IPS-18c (cell line): Measurements from ENCODE around the gene ETS1.
"Not testable (repeated sequence)": the region's sequence is repeated elsewhere in the genome, so short reads cannot be mapped to it uniquely, and the experiment has no call there.

Experiments
- H3K4me3 ChIP-seq: 2 replicates; pipeline ENCODE4 v1.7.0; 2013; ENCODE audit warnings: low read depth, mild to moderate bottlenecking, low read length, moderate library complexity; ENCODE audit not compliant: insufficient read depth
- H3K9me3 ChIP-seq: one replicate; pipeline ENCODE4 v1.6.1; 2013; ENCODE audit warnings: mild to moderate bottlenecking, low read length, moderate library complexity; ENCODE audit not compliant: control insufficient read depth, insufficient read depth

Gene ETS1

DNA sequence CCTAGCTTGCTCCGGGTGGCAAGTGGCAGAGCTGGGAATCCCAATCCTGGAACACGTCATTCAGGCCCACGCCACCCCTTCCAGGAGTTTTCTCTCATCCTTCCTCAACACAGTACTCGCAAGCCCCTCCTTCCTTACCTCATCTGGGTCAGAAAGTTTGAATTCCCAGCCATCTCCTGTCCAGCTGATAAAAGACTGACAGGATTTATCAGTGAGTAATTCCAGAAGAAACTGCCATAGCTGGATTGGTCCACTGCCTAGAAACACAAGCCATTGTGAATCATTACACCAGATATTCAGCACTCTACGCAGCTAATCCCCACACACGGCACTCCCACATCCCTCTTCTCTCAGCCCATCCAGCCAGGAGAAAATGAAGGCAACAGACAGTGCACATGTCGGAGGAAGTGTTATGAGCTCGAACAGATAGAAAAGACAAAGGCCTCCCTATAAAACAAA, 124.0 kb downstream of the ETS1 start:
- Histone ChIP-seq H3K4me3 (no peak overlapping the region; the same call in 1 of the 2 replicates), H3K9me3 (no peaks in the 10 kb centered on the region)

DNA sequence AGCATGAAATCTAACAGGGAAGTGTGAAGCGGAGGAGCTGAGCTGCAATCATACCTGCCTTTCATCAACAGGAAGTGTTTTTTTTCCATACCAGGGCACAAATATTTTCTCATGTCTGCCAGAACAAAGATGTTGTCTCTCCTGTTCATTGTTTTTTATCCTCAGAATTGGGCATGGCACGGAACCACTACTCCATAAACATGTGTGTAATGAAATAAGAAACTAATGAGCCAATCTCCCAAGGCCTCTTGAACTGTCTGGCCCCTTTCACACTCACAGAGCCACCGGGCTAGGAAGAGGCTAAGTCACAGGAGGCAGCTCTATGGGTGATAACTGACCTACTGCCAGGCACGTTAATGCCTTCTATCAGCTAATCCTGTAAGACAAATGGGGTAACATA, 124.4 kb downstream of the ETS1 start:
- H3K9me3 ChIP-seq = no peaks in the 10 kb centered on the region
- no peak overlapping the region for H3K4me3 ChIP-seq

DNA sequence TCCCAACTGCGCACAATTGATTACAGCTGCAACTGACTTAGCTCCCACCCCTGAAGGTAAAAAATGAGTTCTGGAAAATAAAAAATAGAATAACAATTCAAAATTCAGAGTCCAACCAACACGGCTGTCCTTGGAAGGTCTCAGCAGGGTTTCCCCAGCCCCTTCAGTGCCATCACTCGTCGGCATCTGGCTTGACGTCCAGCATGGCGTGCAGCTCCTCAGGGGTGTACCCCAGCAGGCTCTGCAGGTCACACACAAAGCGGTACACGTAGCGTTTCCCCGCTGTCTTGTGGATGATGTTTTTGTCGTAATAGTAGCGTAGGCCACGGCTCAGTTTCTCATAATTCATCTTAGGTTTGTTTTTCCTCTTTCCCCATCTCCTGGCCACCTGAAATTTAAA, 125.2 kb downstream of the ETS1 start:
- Histone ChIP-seq H3K9me3 (no peaks in the 10 kb centered on the region), H3K4me3 (no peak overlapping the region)

DNA sequence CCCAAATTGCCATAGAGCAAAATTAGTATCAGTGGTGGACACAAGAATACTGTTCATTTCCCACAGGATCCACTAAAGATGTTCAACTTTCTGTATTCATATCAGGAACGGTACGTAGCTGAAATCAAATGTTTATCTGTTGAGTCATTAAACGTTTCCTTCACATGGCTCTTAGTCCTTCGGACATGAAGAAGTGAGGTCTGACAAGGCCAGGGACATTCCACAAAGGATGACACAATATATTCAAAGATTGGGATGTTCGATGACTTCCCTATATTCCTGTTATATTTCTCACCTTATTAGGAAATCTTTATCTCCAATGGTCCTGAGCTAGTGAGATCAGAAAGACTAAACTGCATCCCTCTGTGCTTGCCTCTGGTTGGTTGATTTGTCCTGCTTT, 129.0 kb downstream of the ETS1 start:
- no peak overlapping the region for H3K4me3 ChIP-seq
- no peaks in the 10 kb centered on the region for H3K9me3 ChIP-seq

DNA sequence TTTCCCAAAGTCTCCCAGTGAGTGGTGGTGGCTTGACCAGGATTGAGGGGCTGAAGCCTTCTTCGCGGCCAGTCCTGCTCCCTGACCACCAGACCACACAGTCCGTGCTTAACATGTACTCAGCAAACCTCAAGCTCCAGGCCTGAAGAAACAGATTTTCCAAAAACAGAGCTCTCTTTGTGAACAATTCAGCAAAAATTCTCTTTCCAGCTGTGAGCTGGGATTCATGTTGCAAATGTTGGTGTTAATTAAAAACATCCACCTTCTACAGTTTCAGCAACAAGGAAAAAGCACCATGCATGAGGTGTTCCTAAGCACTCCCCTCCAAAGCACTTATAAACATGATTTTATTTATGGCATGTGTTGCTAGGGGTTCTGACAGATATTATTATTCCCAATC, 129.5 kb downstream of the ETS1 start:
- Histone ChIP-seq H3K9me3 (no peaks in the 10 kb centered on the region), H3K4me3 (no peak overlapping the region)

DNA sequence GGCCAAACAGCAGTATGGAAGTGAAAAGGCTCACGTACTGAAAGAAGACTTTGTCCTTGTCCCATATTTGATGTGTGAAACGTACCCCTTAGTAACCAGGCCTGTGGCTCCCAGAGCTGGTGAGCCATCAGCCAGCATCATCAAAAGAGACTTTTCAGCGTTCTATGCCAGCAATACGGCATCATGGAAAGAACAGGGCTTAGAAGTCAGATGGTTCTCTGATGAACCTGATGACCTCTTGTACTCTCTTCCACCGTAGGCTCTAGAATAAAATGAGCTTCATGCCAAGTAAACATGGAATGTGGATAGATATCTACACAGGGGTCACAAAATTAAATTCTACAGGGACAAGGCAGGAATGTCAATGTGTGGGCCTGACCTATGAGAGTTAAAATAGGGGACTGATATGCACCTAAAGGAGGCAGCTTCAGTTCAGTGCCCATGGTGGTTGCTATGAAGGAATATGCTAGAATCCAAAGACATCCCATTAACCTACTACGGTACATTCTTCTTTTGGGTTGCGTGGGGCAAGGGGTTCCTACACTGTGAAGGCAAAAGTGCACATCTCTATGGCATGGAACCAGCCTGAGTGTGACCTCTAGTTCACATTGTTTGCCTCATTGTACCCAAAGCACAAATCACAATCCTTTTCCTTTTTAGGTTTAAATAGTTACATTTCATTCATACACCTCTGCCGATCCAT, 130.6 kb downstream of the ETS1 start:
- H3K4me3 ChIP-seq = no peak overlapping the region
- no peaks in the 10 kb centered on the region for H3K9me3 ChIP-seq

DNA sequence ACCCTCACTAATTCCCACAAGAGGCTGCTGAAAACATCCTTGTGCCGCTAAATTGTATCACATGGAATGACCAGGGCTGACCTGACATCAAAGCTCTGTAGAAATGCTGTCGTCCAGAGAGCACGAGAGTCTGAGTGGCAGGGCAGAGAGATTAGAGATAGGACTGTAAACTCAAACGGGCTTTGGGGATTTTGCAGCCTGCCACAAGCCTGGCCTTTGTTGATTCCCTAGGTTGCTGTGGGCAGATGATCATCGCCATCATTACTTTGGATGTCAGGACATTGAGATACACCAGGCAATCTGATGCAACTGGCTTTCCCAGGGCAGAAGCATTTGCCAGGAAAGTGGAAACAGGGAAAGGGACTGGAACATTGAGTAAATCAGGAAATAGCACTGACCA, 131.6 kb downstream of the ETS1 start:
- Histone ChIP-seq H3K9me3 (no peaks in the 10 kb centered on the region), H3K4me3 (no peak overlapping the region)

DNA sequence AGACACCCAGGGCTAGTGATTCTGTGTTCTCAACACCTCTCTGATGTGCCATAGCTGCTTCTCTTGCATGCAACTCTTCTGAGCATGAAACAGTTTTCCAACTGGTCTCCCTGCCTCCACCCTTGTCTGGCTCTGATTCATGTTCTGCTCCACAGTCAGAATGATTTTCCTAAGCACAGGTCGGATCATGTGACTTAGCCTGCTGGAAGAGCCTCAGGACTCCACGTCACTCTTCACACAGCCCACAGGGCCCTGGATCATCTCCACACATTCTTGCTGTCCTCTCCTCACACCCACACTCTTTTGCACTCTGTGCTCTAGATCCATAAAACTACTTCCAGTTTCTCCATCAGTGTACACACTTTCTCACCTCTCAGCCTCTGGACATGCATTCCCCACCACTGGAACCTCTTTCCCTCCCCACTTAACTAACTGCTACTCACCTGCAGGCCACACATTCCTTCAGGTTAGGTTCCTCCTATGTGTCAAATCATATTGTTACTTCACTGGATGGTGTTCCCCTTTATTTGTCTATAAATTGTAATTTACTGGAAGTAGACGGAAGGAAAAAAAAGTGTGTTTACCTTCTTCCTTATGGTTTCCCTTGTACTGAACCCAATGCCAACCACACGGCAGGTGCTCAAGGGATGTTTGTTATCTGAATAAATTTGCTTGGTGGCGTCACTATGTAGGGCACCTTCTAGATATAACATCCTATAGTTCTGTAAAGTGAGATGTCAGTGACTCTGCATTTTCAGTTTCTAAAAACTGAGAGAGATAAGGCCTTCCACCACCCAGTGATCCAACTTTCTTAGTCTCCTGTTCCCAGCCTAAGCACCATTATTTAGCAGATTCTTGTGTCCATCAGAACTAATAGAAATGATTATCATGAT, 133.7 kb downstream of the ETS1 start:
- Histone ChIP-seq H3K9me3 (no peaks in the 10 kb centered on the region), H3K4me3 (no peak overlapping the region)

DNA sequence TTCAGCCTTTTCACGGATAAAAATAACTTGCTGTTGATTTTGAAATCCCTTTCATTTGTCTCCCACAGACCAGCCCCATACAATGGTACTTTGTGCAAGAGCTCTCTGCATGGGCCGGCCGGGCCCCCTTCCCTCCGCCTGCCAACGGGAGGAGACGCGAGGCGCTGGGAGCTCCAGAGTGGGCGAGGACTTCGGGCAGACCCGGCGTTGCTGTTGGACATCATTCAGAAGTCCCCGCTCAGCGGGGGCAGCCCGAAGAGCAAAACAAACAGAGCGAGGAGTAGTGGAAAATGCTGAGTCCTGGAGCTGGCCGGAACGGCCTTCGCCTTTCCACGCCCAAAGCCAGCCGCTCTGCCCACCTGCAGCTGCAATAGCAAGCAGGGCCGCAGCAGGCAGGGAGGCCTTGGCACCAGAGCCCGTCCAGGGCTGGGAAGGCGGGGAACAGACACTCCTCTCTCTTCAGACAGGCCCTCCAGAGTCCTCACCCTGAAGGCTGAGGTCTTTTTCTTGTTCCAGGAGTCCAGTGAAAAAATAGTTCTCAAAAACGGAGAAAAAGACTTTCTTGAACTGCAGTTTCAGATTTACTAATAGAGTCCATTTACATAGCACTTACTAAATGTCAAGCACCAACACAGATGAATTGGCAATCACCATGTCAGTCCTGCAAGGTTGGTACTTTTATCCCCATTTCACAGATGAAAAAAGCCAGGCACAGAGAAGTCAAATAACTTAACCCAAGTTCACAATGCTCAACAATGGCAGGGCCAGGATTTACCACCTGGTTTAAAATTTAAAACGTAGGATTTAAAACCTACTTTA, 135.5 kb downstream of the ETS1 start:
- Histone ChIP-seq H3K9me3 (no peaks in the 10 kb centered on the region), H3K4me3 (no peak overlapping the region)

DNA sequence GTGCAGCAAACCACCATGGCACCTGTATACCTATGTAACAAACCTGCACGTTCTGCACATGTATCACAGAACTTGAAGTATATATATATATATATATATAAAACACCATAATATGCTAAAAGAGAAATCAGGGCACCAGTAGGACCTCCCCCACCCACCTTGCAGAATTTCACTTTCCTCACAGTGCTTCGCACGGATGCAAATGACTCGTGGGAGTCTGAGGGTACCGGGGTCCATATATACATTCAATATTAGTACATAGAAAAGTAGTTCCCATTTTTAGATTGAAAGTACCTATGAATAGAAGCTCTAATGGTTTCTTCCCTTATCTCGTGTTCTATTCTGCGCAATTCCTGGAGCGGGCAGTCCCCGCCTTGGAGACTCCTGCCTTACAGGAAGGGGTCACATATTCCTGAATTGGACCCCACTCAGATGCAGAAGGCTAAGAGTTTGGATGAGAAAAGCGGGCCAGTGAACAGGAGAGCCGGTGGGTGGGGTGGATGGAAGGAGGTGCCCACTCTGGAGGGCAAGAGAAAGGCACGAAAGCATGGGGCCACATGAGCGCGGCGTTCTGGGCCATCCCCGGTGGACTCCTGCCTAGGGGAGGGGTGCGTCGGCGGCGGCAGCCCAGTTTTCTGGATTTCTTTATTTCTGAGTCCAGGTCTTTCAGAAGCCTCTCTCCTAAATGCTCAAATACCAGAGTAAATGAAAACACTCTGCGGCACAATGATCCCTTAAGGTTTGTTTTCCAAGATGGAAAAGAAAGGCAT, 136.3 kb downstream of the ETS1 start:
- Histone ChIP-seq H3K9me3 (no peaks in the 10 kb centered on the region), H3K4me3 (no peak overlapping the region)

DNA sequence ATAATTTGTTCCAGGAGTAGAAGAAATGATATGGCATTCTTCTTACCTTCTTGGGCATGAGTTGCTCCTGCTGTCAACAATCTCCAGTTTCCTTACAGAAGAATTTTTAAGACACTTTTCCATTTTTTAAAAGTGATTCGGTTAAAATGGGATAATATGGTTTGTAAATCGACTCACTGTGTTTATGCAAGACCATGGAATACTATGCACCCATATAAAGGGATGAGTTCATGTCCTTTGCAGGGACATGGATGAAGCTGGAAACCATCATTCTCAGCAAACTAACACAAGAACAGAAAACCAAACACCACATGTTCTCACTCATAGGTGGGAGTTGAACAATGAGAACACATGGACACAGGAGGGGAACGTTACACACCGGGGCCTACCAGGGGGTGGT, 136.9 kb downstream of the ETS1 start:
- H3K4me3 ChIP-seq, H3K9me3 ChIP-seq: not testable (repeated sequence)

DNA sequence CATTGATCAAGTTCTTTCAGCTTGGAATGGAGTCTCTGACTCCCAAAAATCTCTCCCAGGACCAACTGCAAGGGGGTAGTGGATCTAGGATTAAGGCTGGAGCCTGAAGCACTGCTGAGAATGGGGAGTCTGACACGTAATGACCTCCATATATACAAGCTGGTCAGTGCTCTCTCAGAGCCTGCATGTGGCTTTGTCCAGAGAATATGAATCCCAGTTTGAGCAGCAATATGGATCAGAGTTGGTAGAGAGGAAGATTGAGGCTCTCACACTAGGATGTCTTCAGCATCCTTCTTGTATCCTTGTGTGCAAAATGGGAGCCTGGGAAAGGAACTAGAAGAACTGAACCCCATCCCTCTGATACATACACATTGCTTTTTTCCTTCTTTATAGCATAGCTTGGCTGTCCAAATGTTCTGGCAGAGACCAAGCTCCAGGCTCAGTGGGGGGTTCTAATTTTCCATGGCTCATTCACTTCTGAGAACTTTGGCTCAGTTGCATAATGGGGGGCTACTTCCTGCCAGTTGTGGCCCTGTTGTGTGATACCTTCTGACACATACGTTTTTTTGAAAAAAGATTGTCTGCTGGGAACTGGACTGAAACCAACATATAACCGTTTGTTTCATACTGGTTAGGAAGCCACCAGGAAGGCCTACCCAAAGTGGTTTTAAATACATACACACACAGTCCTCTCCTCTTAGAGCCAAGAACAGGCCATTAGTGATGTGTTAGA, 138.2 kb downstream of the ETS1 start:
- no peaks in the 10 kb centered on the region for H3K9me3 ChIP-seq
- no peak overlapping the region for H3K4me3 ChIP-seq

DNA sequence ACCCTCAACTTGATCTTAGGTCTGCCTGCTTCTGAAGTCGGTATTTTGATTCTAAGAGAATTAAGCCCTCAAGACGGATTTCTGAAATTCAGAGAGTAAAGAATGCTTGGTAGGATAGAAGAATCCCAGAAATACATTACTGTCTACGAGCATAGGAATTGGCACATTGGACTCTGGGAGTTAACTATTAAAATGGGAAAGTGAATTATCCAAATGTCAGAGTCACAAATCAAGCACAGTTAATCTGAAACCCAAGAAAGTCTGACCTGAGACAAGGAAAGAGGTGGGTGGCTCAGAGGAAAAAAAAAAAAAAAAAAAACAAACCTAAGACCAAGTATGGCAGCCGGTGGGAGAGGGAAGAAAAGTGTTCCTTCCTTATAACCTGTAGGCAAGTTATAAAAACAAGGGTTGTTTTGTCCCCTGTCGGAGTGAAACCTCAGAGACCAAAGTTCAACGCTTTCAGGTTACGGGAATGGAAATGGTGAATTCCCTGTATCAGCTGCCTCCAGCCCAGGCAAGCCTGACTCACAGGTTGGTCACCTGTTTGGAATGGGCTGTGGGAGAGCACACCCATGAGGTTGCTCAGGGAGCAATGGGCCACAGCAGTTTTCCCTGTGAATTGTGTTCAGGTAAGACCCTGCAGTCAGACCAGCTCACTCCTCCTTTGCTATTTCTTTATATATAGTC, 139.0 kb downstream of the ETS1 start:
- Histone ChIP-seq H3K9me3 (no peaks in the 10 kb centered on the region), H3K4me3 (no peak overlapping the region)

DNA sequence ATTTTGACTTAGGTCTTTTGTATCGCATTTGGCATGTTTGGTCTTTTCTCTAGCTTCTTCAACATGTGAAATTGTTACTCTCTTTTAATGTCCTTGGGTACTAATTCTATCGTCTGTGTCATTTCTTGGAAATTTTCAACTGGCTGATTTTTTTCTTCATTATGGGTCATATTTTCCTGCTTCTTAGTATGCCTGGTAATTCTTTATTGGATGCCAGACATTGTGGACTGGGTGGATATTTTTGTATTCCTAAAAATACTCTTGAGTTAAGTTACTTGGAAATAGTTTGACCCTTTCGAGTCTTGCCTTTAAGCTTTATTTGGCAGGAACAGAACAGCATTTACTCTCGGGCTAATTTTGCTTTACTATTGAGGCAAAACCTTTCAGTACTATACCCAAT, 140.1 kb downstream of the ETS1 start:
- no peaks in the 10 kb centered on the region for H3K9me3 ChIP-seq
- no peak overlapping the region for H3K4me3 ChIP-seq

DNA sequence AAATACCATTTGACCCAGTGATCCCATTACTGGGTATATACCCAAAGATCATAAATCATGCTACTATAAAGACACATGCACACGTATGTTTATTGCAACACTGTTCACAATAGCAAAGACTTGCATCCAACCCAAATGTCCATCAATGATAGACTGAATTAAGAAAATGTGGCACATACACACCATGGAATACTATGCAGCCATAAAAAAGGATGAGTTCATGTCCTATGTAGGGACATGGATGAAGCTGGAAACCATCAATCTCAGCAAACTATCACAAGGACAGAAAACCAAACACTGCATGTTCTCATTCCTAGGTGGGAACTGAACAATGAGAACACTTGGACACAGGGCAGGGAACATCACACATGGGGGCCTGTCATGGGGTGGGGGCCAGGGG, 141.4 kb downstream of the ETS1 start:
- H3K9me3 ChIP-seq = not testable (repeated sequence)

DNA sequence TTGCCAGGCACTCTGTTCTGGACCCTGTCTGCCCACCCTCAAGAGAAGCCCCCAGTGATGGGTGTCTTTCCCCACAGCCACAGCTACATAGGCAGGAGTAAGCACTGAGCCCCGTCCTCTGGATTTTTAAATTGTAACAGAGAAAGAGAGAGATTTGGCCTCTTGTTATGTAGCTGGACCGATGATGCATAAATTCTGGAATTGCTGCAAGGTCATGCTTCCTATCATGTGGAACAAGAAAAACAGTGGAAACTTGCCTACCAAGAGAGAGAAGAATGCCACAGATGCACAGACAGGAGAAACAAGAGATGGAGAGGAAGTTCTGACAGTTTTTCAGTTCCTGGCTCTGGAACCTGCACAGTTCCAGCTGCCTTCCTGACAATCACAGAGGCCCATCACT, 150.2 kb downstream of the ETS1 start:
- Histone ChIP-seq H3K4me3 (no peak overlapping the region), H3K9me3 (no peaks in the 10 kb centered on the region)

More for the DNA sequence above, 141.4 kb downstream of the ETS1 start:
- not testable (repeated sequence) for H3K4me3 ChIP-seq
